ENCODE results near the gene ECI2. TPM values are rescaled to one million over a fixed set of nuclear protein-coding genes. Genes with fewer than 3 reads are reported as not detected.
"Not testable (repeated sequence)": the region's sequence is repeated elsewhere in the genome, so short reads cannot be mapped to it uniquely, and the experiment has no call there.

ECI2 gene
- total RNA-seq, 4 donors from 2014 or later, result 47.8 to 57.4 (median 53.8) TPM

- no peak for DNase-seq
- no peaks in the 10 kb centered on the region for H3K36me3 ChIP-seq
- no peak overlapping the region for H3K4me3 ChIP-seq (replicated peaks in 1 of 3)
- WGBS, 2 donors, result 70% methylated on average over 5 of the region's 5 CpGs
- no peaks in the 10 kb centered on the region for H3K9me3 ChIP-seq
- H3K27me3 ChIP-seq, result no peaks in the 10 kb centered on the region
- H3K27ac ChIP-seq, result no peak overlapping the region
- no peaks in the 10 kb centered on the region for H3K4me1 ChIP-seq
- TF ChIP-seq CTCF (IDR thresholded peaks at IDR 0.05) (no peak), POLR2A (IDR thresholded peaks at IDR 0.05) (no peak)
- intact Hi-C loops (cut with DNase I), result no loop called here
These were observed 34.7 kb downstream of the ECI2 start for GRCh38 chr6:4100655-4101054.

- TF ChIP-seq POLR2A (IDR thresholded peaks at IDR 0.05) (no peak), CTCF (IDR thresholded peaks at IDR 0.05) (no peak)
- Histone ChIP-seq H3K36me3 (no peaks in the 10 kb centered on the region), H3K4me1 (no peaks in the 10 kb centered on the region), H3K27ac (no peak overlapping the region), H3K27me3 (no peaks in the 10 kb centered on the region), H3K4me3 (replicated peaks in 1 of 3) (no peak overlapping the region), H3K9me3 (no peaks in the 10 kb centered on the region)
- intact Hi-C loops (cut with DNase I), result no loop called here
- no peak for DNase-seq
- WGBS, 2 donors, result 36 to 53% methylated on average over 1 of the region's 1 CpG
These were observed 42.1 kb downstream of the ECI2 start for GRCh38 chr6:4093288-4093687.

GRCh38 chr6:4091941-4092340, 43.4 kb downstream of the ECI2 start:
- Histone ChIP-seq H3K27me3 (no peaks in the 10 kb centered on the region), H3K4me3 (replicated peaks in 1 of 3) (no peak overlapping the region), H3K27ac (no peak overlapping the region), H3K9me3 (no peaks in the 10 kb centered on the region), H3K36me3 (no peaks in the 10 kb centered on the region), H3K4me1 (no peaks in the 10 kb centered on the region)
- DNase-seq, result no peak
- 91 to 95% methylated on average over 7 of the region's 7 CpGs for WGBS, 2 donors
- TF ChIP-seq POLR2A (IDR thresholded peaks at IDR 0.05) (no peak), CTCF (IDR thresholded peaks at IDR 0.05) (no peak)
- intact Hi-C loops (cut with DNase I), result no loop called here

GRCh38 chr6:4090043-4090442, 45.3 kb downstream of the ECI2 start:
- H3K27ac ChIP-seq; H3K27me3 ChIP-seq; H3K36me3 ChIP-seq; intact Hi-C loops (cut with DNase I); DNase-seq; H3K4me1 ChIP-seq; H3K9me3 ChIP-seq; H3K4me3 ChIP-seq (replicated peaks in 1 of 3): not testable (repeated sequence)
- WGBS, 2 donors, result 90 to 96% methylated on average over 4 to 5 of the region's 26 CpGs

GRCh38 chr6:4088704-4089103, 46.7 kb downstream of the ECI2 start:
- Histone ChIP-seq H3K36me3 (no peaks in the 10 kb centered on the region), H3K4me3 (replicated peaks in 1 of 3) (no peak overlapping the region), H3K4me1 (no peaks in the 10 kb centered on the region), H3K27me3 (no peaks in the 10 kb centered on the region), H3K9me3 (no peaks in the 10 kb centered on the region), H3K27ac (no peak overlapping the region)
- no peak for TF ChIP-seq CTCF (IDR thresholded peaks at IDR 0.05)
- no peak for TF ChIP-seq POLR2A (IDR thresholded peaks at IDR 0.05)
- no peak for DNase-seq
- WGBS, 2 donors, result 79 to 86% methylated on average over 7 of the region's 7 CpGs
- intact Hi-C loops (cut with DNase I), result no loop called here

- WGBS, 2 donors, result 93 to 98% methylated on average over 1 of the region's 1 CpG
- H3K27ac ChIP-seq, result no peak overlapping the region
- DNase-seq, result no peak
- H3K36me3 ChIP-seq, result no peaks in the 10 kb centered on the region
- intact Hi-C loops (cut with DNase I), result no loop called here
- no peaks in the 10 kb centered on the region for H3K9me3 ChIP-seq
- no peak overlapping the region for H3K4me3 ChIP-seq (replicated peaks in 1 of 3)
- no peaks in the 10 kb centered on the region for H3K27me3 ChIP-seq
- no peaks in the 10 kb centered on the region for H3K4me1 ChIP-seq
- TF ChIP-seq CTCF (IDR thresholded peaks at IDR 0.05) (no peak), POLR2A (IDR thresholded peaks at IDR 0.05) (no peak)
These were observed 50.1 kb downstream of the ECI2 start for GRCh38 chr6:4085332-4085700.

Measured in thyroid gland (tissue), 4 donors.